Measurements from ENCODE around the gene ABCB6. TPM values are rescaled to one million over a fixed set of nuclear protein-coding genes. Genes with fewer than 3 reads are reported as not detected.

ABCB6 gene
- total and polyA plus RNA-seq, 10 of the 15 experiments (the other 5 are each of a cell fraction or from before 2014, with no cell fraction given): 2.3 to 22.1 (median 13.8) TPM

- Histone ChIP-seq H3K79me2 (ENCODE audit: control insufficient read depth, insufficient read depth, low read length) (peaks cover 32% of the 10 kb centered on the region), H3K4me1 (ENCODE audit: control insufficient read depth, insufficient read depth, low read length) (peaks cover 10% of the 10 kb centered on the region), H3K4me3 (peak overlapping the region; percentile 83), H3K9me3 (replicated peaks; ENCODE audit: control insufficient read depth, insufficient read depth, low read length) (no peaks in the 10 kb centered on the region), H2AFZ (ENCODE audit: control insufficient read depth, low read depth, low read length) (peak overlapping the region; percentile 77), H3K36me3 (ENCODE audit: control insufficient read depth in 2 of 2, insufficient read depth in 2 of 2, low read length in 1 of 2) (peaks cover 10 to 15% of the 10 kb centered on the region in 2 experiments), H3K4me2 (ENCODE audit: control insufficient read depth, insufficient read depth) (peak overlapping the region; percentile 89), H4K20me1 (ENCODE audit: control insufficient read depth, insufficient read depth) (no peaks in the 10 kb centered on the region), H3K9ac (ENCODE audit: control insufficient read depth, insufficient read depth, low read length) (peak overlapping the region; percentile 72), H3K27ac (ENCODE audit: control insufficient read depth, insufficient read depth) (peak overlapping the region; percentile 49), H3K27me3 (replicated peaks in 1 of 2; ENCODE audit: control insufficient read depth in 2 of 2, insufficient read depth in 2 of 2, low read length in 1 of 2) (no peaks in the 10 kb centered on the region)
- intact Hi-C loops (cut with micrococcal nuclease; ENCODE audit: unreplicated experiment) (loop anchor here (5.0 kb wide), 3 partner anchors 99 to 209 kb away; partner anchors contain the start of genes DNAJB2 and DNPEP), in situ Hi-C loops (cut with MboI) (no loop called here)
- 1% methylated on average over 30 of the region's 45 CpGs for WGBS (ENCODE audit: insufficient coverage, insufficient replicate concordance, low lambda C conversion rate, missing lambda C conversion rate)
- CTCF ChIA-PET: interaction anchor here (1.0 to 1.9 kb wide), 2 partner anchors 8 to 22 kb away, joined by 3 to 8 read pairs; partner anchors contain the start of gene SLC23A3
- RAD21 ChIA-PET (ENCODE audit: unreplicated experiment): no interaction called here
- ATAC-seq: peak; percentile 2
- BruUV-seq (replicated peaks): no TSS peak
- no peak for FAIRE-seq
- POLR2A ChIA-PET: interaction anchor here (1.0 to 1.2 kb wide), 2 partner anchors 22 to 29 kb away, joined by 3 read pairs; no protein-coding TSS in a partner anchor
- SMC1A ChIA-PET (ENCODE audit: uncharacterized antibody, unreplicated experiment): interaction anchor here (1.0 to 1.7 kb wide), 2 partner anchors 8 to 14 kb away, joined by 3 to 4 read pairs; no protein-coding TSS in a partner anchor
- TF ChIP-seq SP1 (IDR thresholded peaks at IDR 0.05; ENCODE audit: low read depth, low read length) (no peak), TAF1 (IDR thresholded peaks at IDR 0.05; ENCODE audit: borderline replicate concordance, low read depth, low read length) (no peak), TARDBP (IDR thresholded peaks at IDR 0.05; ENCODE audit: borderline replicate concordance) (no peak), NKRF (conservative IDR thresholded peaks at IDR 0.05) (peak; percentile 70), GATAD2B (conservative IDR thresholded peaks at IDR 0.05; ENCODE audit: low read depth) (0 out of 2 replicates have a peak, but pooled peaks have one; percentile 0)
- no peak for DNase-seq (ENCODE audit: low read depth, low spot score)
Measured at GRCh38 chr2:219178377-219179175, 40.2 kb downstream of the ABCB6 start.

All from GM12878 (cell line).